CD4-positive, CD25-positive, alpha-beta regulatory T cell (primary cell): ENCODE results near the gene TMEM245. TPM values are rescaled to one million over a fixed set of nuclear protein-coding genes. Genes with fewer than 3 reads are reported as not detected.
"Not testable (repeated sequence)": the region's sequence is repeated elsewhere in the genome, so short reads cannot be mapped to it uniquely, and the experiment has no call there.

Experiments used
- ATAC-seq, 2 donors: fragments of 150-1000 bp; cut with Tn5 transposase; one replicate each; pipeline ENCODE4 v1.10.0; 2021; ENCODE audit warnings: low read depth in 2 of 2, moderate number of reproducible peaks in 2 of 2, moderate library complexity in 1 of 2
- DNase-seq, 3 donors: peaks; one replicate each; pipeline versions ENCODE4 v3.0.0 to v3.0.0-alpha.2; 2012 to 2022; ENCODE audit warnings: mixed read lengths in 1 of 3
- H3K27ac ChIP-seq: one replicate; pipeline ENCODE4 v1.7.0; 2013; ENCODE audit warnings: mild to moderate bottlenecking, low read length; ENCODE audit not compliant: insufficient read depth, poor library complexity, severe bottlenecking
- H3K27me3 ChIP-seq: one replicate; pipeline ENCODE4 v1.7.0; 2013; ENCODE audit warnings: low read length; ENCODE audit not compliant: control insufficient read depth, insufficient read depth
- H3K36me3 ChIP-seq: one replicate; pipeline ENCODE4 v1.7.0; 2013; ENCODE audit warnings: mild to moderate bottlenecking, low read length, moderate library complexity; ENCODE audit not compliant: control insufficient read depth, insufficient read depth
- H3K4me1 ChIP-seq: 2 replicates; pipeline ENCODE4 v1.7.0; 2013; ENCODE audit warnings: mild to moderate bottlenecking, low read length; ENCODE audit not compliant: insufficient read depth, control insufficient read depth, poor library complexity, severe bottlenecking
- H3K4me3 ChIP-seq: one replicate; pipeline ENCODE4 v1.7.0; 2013; ENCODE audit warnings: low read depth, mild to moderate bottlenecking, low read length, moderate library complexity
- H3K9me3 ChIP-seq, 2 experiments: 1 replicate in 1 of 2; 2 replicates in 1 of 2; pipeline ENCODE4 v1.7.0; 2013; ENCODE audit warnings: low read length in 2 of 2, mild to moderate bottlenecking in 1 of 2, moderate library complexity in 1 of 2; ENCODE audit not compliant: control insufficient read depth in 2 of 2
- H3K27ac Mint-ChIP-seq, 3 donors: one replicate each; pipeline ENCODE4 v1.8.0; 2020 to 2022; ENCODE audit warnings: mild to moderate bottlenecking in 3 of 3, mixed read lengths in 3 of 3, moderate library complexity in 2 of 3
- H3K27me3 Mint-ChIP-seq: one replicate; pipeline ENCODE4 v1.8.0; 2022; ENCODE audit warnings: mild to moderate bottlenecking, mixed read lengths
- H3K36me3 Mint-ChIP-seq: one replicate; pipeline ENCODE4 v1.8.0; 2020; ENCODE audit warnings: mixed read lengths
- H3K4me1 Mint-ChIP-seq, 4 donors: one replicate each; pipeline ENCODE4 v1.8.0; 2020 to 2022; ENCODE audit warnings: mixed read lengths in 4 of 4, mild to moderate bottlenecking in 1 of 4
- H3K4me3 Mint-ChIP-seq, 4 donors: one replicate each; pipeline ENCODE4 v1.8.0; 2020 to 2022; ENCODE audit warnings: mild to moderate bottlenecking in 4 of 4, mixed read lengths in 4 of 4, moderate library complexity in 3 of 4
- H3K9me3 Mint-ChIP-seq, 7 donors: one replicate each; pipeline ENCODE4 v1.8.0; 2020 to 2022; ENCODE audit warnings: mixed read lengths in 7 of 7, mild to moderate bottlenecking in 3 of 7, moderate library complexity in 2 of 7
- polyA plus RNA-seq, 4 donors: library from polyadenylated mRNA; unstranded; fragments of 300-500 nt; fragmentation: Illumina TruSeq; gene quantifications; one replicate each; pipeline ENCODE4 v1.2.3, GENCODE V29; 2021
- total RNA-seq: library from RNA; stranded (reverse); gene quantifications from one replicate; pipeline ENCODE4 v1.2.3, GENCODE V29; 2022

Gene TMEM245
- total and polyA plus RNA-seq, 5 donors from 2014 or later: 22.6 to 36.9 (median 29.5) TPM

DNA sequence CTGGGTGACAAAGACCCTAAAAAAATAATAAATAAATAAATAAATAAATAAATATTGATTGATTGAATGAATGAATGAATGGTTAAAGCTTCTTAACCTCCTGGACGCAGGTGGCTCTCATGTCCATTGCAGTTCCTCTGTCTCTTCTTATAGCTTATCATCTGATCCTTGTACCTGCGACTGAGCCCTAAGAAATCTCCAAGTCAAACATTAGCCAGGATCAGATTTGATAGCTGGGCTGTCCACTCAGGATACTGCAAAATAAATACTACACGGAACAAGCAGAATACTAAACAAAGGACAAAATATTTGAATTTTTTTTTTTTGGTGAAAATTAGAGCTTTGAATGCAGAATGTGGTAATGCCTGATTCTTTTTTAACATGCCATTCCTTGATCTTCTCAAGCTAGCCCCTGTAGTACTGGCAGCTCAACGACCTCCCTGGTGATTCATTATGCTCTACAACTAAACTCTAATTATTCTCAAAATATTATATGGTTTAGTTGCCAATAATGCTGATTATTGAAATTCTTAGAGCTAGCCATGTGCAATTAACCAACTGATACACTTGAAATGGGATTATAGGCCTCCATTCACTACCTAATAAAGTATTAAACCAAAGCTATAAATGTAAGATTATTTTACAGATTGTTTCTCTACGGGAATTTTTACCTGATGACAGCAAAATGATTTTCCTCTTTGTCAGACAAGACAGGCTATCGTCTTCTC is 9.9 kb upstream of the TMEM245 start:
- H3K4me1 Mint-ChIP-seq: peaks cover 0 to 8% (median 1%) of the 10 kb centered on the region in 4 donors
- no peak overlapping the region for H3K4me3 Mint-ChIP-seq
- no peak overlapping the region for H3K4me3 ChIP-seq
- H3K36me3 ChIP-seq: no peaks in the 10 kb centered on the region
- ATAC-seq: no peak
- no peak overlapping the region for H3K27ac ChIP-seq
- no peak overlapping the region for H3K27ac Mint-ChIP-seq
- H3K9me3 ChIP-seq: no peaks in the 10 kb centered on the region
- H3K27me3 ChIP-seq: no peaks in the 10 kb centered on the region
- H3K27me3 Mint-ChIP-seq: peaks cover 6% of the 10 kb centered on the region
- H3K9me3 Mint-ChIP-seq: no peaks in the 10 kb centered on the region
- no peaks in the 10 kb centered on the region for H3K36me3 Mint-ChIP-seq
- H3K4me1 ChIP-seq: peaks cover 3% of the 10 kb centered on the region
- no peak for DNase-seq

DNA sequence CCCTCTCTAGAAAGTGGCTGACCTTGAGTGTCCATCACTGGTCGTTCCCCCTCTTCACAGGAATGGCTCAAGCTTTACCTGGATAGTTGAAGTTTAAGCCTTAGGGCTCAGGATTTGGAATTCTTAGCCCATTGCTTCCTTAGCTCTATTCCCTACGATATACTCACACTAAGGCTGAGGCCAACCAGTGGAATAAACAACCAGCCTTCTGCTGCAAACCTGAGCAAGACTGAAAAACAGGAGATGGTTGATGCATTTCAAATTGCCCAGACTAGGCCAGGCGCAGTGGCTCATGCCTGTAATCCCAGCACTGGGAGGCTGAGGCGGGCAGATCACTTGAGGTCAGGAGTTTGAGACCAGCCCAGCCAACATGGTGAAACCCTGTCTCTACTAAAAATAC is 6.9 kb upstream of the TMEM245 start:
- not testable (repeated sequence) for H3K27ac ChIP-seq, H3K4me1 ChIP-seq, H3K4me1 Mint-ChIP-seq, H3K9me3 Mint-ChIP-seq, ATAC-seq, H3K27me3 Mint-ChIP-seq, H3K27me3 ChIP-seq, H3K36me3 ChIP-seq, H3K4me3 Mint-ChIP-seq, H3K27ac Mint-ChIP-seq, DNase-seq, H3K9me3 ChIP-seq, H3K4me3 ChIP-seq, H3K36me3 Mint-ChIP-seq

DNA sequence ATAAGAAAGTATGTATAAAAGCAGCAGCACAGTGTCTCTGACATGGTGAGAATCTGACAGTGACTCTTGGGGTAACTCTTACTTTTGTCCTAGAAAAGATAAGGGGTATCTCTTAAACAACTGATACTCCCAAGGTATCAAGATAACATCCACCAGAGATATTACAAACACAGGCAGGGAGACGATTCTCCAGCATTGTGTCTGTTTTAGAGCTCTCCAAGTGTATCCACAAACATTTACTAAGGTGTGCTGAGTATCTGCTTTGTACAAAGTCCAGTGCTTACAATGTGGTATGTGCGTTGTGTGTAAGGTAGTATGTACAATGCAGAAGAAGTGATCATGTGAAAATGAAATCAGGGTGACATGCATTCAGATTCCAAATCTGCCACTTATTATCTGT is 4.4 kb upstream of the TMEM245 start:
- peaks cover 2 to 9% (median 6%) of the 10 kb centered on the region in 4 donors for H3K4me1 Mint-ChIP-seq
- H3K4me3 Mint-ChIP-seq: no peak overlapping the region
- no peaks in the 10 kb centered on the region for H3K36me3 Mint-ChIP-seq
- Histone ChIP-seq H3K36me3 (no peaks in the 10 kb centered on the region), H3K27ac (no peak overlapping the region), H3K4me1 (peaks cover 9% of the 10 kb centered on the region), H3K9me3 (no peaks in the 10 kb centered on the region), H3K4me3 (no peak overlapping the region), H3K27me3 (no peaks in the 10 kb centered on the region)
- no peak overlapping the region for H3K27ac Mint-ChIP-seq
- DNase-seq (no peak), ATAC-seq (no peak)
- H3K9me3 Mint-ChIP-seq: no peaks in the 10 kb centered on the region
- no peaks in the 10 kb centered on the region for H3K27me3 Mint-ChIP-seq

DNA sequence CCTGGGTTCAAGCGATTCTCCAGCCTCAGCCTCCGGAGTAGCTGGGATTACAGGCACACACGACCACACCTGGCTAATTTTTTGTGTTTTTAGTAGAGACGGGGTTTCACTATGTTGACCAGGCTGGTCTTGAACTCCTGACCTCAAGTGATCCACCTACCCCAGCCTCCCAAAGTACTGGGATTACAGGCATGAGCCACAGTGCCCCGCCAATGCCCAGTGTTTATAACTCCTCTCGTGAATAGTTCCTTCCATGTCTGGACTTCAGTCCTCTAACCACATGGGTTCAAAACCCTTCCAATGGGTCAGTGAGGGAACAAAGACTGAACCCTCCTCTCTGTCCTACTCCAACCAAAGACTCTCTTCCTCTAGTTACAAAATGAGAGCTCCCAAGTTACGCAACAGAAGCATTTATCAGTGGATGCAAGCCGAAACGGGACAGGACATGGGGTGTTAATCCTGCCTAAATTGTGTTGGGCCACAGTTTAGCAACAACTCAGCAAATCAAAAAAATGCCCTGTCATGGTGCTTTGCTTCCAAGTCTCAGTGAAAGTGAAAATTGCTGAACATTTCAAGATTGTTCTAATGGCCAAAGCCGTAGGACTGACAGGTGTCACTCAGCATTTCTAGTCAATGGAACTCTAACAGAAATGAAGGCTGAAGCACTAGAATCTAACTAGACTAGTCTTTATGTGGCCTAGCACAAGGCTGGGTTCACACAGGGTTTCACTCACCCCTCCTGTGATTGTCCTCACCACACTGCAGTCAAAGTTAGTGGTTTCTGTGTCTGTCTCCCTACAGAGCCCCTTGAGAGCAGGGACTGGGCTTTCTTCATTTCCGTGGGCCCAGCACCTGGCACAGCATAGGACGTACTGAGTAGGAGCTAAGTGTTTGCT is 3.2 kb upstream of the TMEM245 start:
- Histone ChIP-seq H3K4me3 (no peak overlapping the region), H3K4me1 (peaks cover 20% of the 10 kb centered on the region), H3K27me3 (no peaks in the 10 kb centered on the region), H3K36me3 (no peaks in the 10 kb centered on the region), H3K27ac (no peak overlapping the region), H3K9me3 (no peaks in the 10 kb centered on the region)
- no peaks in the 10 kb centered on the region for H3K27me3 Mint-ChIP-seq
- no peaks in the 10 kb centered on the region for H3K36me3 Mint-ChIP-seq
- DNase-seq (no peak), ATAC-seq (no peak)
- no peak overlapping the region for H3K27ac Mint-ChIP-seq
- peaks cover 2 to 15% (median 10%) of the 10 kb centered on the region in 4 donors for H3K4me1 Mint-ChIP-seq
- H3K4me3 Mint-ChIP-seq: peak overlapping the region in 1 of 4 donors; percentile 41
- no peaks in the 10 kb centered on the region for H3K9me3 Mint-ChIP-seq

DNA sequence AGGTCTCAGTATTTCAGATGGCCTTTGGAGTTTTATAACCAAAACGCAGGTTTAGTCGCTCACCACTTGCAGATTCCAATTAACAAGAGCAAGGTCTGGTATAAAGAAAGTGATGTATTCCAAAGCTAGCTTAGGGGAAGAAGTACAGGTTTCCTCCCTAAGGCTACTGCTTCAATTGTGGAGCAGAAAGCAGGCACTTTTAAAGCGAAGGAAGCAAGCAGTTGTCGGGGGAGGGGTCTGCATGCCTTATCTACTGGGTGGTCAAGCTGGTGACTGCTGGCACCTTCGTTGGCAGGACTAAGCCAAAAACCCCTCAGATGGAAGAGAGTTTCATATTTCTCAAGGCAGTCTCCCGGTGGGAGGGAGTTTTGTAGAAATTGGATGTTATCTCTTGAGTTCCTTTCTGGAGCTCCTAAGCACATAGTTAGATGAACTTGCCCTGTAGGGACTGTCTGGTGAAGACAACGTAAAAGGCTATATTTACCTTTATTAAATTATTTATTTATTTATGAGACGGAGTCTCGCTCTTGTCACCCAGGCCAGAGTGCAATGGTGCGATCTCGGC is 1.6 kb upstream of the TMEM245 start:
- no peaks in the 10 kb centered on the region for H3K27me3 ChIP-seq
- H3K27ac Mint-ChIP-seq: no peak overlapping the region
- H3K27me3 Mint-ChIP-seq: no peaks in the 10 kb centered on the region
- peaks cover 36% of the 10 kb centered on the region for H3K4me1 ChIP-seq
- H3K27ac ChIP-seq: no peak overlapping the region
- ATAC-seq (no peak), DNase-seq (no peak)
- peaks cover 6% of the 10 kb centered on the region for H3K36me3 Mint-ChIP-seq
- H3K4me3 ChIP-seq: no peak overlapping the region
- H3K9me3 Mint-ChIP-seq: no peaks in the 10 kb centered on the region
- H3K9me3 ChIP-seq: no peaks in the 10 kb centered on the region
- H3K4me1 Mint-ChIP-seq: peaks cover 10 to 31% (median 21%) of the 10 kb centered on the region in 4 donors
- H3K36me3 ChIP-seq: no peaks in the 10 kb centered on the region
- H3K4me3 Mint-ChIP-seq: peak overlapping the region in 1 of 4 donors; percentile 0

DNA sequence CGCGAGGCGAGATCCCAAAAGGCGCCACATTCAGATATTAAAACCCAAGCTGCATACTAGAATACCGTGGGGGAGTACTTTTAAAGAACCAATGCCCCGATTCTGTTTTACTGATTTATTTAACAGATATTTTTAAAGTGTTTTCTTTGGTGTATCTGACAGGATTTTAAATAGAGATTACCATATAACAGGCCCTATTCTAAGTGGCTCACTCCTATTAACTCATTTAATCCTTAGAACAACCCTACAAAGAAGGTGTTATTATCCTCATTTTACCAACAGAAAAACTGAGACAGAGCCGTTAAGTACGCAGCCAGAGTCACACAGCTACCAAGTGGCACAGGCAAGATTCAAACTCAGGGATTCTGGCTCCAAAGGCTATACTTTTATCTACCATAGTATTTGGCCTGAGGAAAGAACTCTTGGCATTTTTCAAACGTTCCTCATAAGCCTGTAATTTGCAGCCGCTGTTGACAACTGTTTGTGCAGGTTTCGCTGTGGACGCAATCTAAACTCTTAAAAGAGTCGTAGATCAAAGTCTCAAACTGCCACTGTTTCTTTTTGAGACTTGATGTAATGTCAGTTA is 550 bp upstream of the TMEM245 start:
- peaks cover 10% of the 10 kb centered on the region for H3K36me3 Mint-ChIP-seq
- no peaks in the 10 kb centered on the region for H3K36me3 ChIP-seq
- peaks cover 41% of the 10 kb centered on the region for H3K4me1 ChIP-seq
- no peaks in the 10 kb centered on the region for H3K9me3 ChIP-seq
- no peaks in the 10 kb centered on the region for H3K27me3 ChIP-seq
- H3K4me3 ChIP-seq: peak overlapping the region; percentile 70
- no peaks in the 10 kb centered on the region for H3K9me3 Mint-ChIP-seq
- no peaks in the 10 kb centered on the region for H3K27me3 Mint-ChIP-seq
- DNase-seq: no peak
- H3K4me1 Mint-ChIP-seq: peaks cover 14 to 40% (median 27%) of the 10 kb centered on the region in 4 donors
- H3K27ac Mint-ChIP-seq: peak overlapping the region in 1 of 3 donors; percentile 93
- H3K27ac ChIP-seq: peak overlapping the region; percentile 77
- H3K4me3 Mint-ChIP-seq: peak overlapping the region; percentile 90 to 97 (median 96)
- no peak for ATAC-seq

DNA sequence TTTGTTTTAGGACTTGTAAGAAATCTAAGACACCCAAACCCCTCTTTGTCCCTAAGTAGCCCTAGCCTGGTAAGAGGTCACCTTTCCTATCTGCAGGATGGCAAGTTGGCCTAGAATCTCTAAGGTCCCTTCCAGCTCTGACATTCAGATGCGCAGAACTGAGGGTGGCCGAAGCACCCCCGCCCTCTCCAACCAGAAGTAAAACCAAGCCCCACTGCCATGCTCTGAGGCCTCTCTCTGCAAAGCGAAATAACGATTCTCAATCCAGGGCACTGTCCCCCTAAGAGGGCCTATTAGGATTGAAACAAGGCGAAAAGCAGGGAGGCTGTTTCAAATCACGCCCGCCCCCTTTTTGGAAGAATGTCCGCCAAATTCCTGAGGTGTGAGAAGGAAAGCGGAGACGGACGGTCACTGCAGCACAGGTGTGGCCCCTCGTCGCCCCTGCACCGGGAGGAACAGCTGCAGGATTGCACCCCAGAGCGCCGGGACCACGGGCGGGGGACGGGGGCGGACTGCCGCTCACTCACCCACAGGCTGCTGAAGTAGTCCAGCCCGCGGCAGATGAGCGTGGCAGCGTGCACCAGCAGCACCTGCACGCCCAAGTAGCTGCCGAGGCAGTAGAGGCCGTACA is 824 bp downstream of the TMEM245 start:
- peak overlapping the region; percentile 77 for H3K27ac ChIP-seq
- Mint-ChIP-seq H3K27ac (peak overlapping the region; percentile 60 to 93 (median 93)), H3K4me1 (peaks cover 21 to 54% (median 38%) of the 10 kb centered on the region in 4 donors), H3K27me3 (no peaks in the 10 kb centered on the region), H3K9me3 (no peaks in the 10 kb centered on the region), H3K36me3 (peaks cover 18% of the 10 kb centered on the region), H3K4me3 (peak overlapping the region; percentile 90 to 97 (median 96))
- H3K36me3 ChIP-seq: peaks cover 5% of the 10 kb centered on the region
- peak overlapping the region; percentile 95 for H3K4me3 ChIP-seq
- no peak for DNase-seq
- ATAC-seq: no peak
- peaks cover 54% of the 10 kb centered on the region for H3K4me1 ChIP-seq
- H3K9me3 ChIP-seq: no peaks in the 10 kb centered on the region
- H3K27me3 ChIP-seq: no peaks in the 10 kb centered on the region
